ENCODE measurements around the gene KCP.

DNA sequence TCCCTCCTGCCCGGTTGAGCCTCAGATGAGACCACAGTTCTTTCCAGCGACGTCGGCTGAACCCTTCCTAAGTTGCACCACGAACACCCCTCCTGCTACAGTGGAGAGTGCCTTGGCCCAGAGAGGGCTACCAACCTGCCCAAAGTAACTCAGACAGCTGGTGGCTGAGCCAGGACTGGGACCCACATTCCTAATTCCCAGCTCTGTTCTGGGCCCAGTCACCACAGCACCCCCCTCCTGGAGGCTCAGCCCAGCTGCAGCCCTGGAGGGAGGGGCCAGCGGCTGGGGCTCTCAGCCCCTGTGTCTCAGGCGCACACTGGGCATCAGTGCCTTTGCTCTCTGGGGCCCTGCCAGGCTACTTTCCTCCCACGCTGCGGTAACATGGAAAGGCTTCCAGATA lies 37.3 kb downstream of the KCP start:
- TF ChIP-seq CTCF (IDR thresholded peaks at IDR 0.05) (no peak), POLR2A (IDR thresholded peaks at IDR 0.05) (no peak)

Data from esophagus squamous epithelium (tissue), 4 donors.